Omental fat pad (tissue), 4 donors: Measurements from ENCODE around the gene KCNQ1. TPM values are rescaled to one million over a fixed set of nuclear protein-coding genes. Genes with fewer than 3 reads are reported as not detected.

Experiments used
- ATAC-seq: fragments of 150-250 bp; one replicate; pipeline ENCODE4 v1.9.1; 2016; ENCODE audit warnings: mild to moderate bottlenecking, moderate library complexity; ENCODE audit not compliant: low FRiP score
- DNase-seq: peaks from one replicate; pipeline ENCODE4 v3.0.0-alpha.2; 2019; ENCODE audit warnings: low spot score
- CTCF ChIP-seq, 3 donors: fragments of 450-650 bp; IDR thresholded peaks; one replicate each; pipeline ENCODE4 v1.5.1; 2016 to 2017; ENCODE audit warnings: antibody characterized with exemption in 3 of 3, mild to moderate bottlenecking in 3 of 3, moderate library complexity in 2 of 3
- total RNA-seq, 4 donors: library from RNA; depleted of rRNA; stranded (reverse); fragments of >200 nt; gene quantifications; one replicate each; pipeline ENCODE4 v1.1.0, GENCODE V29; 2016

Gene KCNQ1
- total RNA-seq, 4 donors from 2014 or later: 4.5 to 5.9 (median 5.2) TPM

- ATAC-seq: no peak
- DNase-seq: no peak
- no peak for TF ChIP-seq CTCF (IDR thresholded peaks at IDR 0.05)
These were observed 130.0 kb downstream of the KCNQ1 start for GRCh38 chr11:2574553-2575535.

- DNase-seq: no peak
- TF ChIP-seq CTCF (IDR thresholded peaks at IDR 0.05): no peak
These were observed 130.8 kb downstream of the KCNQ1 start for GRCh38 chr11:2575591-2576051.

GRCh38 chr11:2576111-2576510 is 131.3 kb downstream of the KCNQ1 start:
- no peak for TF ChIP-seq CTCF (IDR thresholded peaks at IDR 0.05)
- ATAC-seq: no peak
- no peak for DNase-seq

More at GRCh38 chr11:2575591-2576051, 130.8 kb downstream of the KCNQ1 start:
- no peak for ATAC-seq

- no peak for ATAC-seq
- DNase-seq: no peak
- TF ChIP-seq CTCF (IDR thresholded peaks at IDR 0.05): no peak
These were observed 131.7 kb downstream of the KCNQ1 start for GRCh38 chr11:2576549-2576948.

- ATAC-seq (no peak), DNase-seq (no peak)
These were observed 132.5 kb downstream of the KCNQ1 start for GRCh38 chr11:2577031-2577990.

More at GRCh38 chr11:2577031-2577990, 132.5 kb downstream of the KCNQ1 start:
- no peak for TF ChIP-seq CTCF (IDR thresholded peaks at IDR 0.05)
